HG03039 (cell line): ENCODE results near the gene SCAMP4.

Source experiments
- ATAC-seq: cut with Tn5 transposase; IDR thresholded peaks from one replicate; pipeline ENCODE4 v1.9.1; 2021; ENCODE audit warnings: mild to moderate bottlenecking, moderate library complexity; ENCODE audit not compliant: unreplicated experiment

SCAMP4 gene

DNA sequence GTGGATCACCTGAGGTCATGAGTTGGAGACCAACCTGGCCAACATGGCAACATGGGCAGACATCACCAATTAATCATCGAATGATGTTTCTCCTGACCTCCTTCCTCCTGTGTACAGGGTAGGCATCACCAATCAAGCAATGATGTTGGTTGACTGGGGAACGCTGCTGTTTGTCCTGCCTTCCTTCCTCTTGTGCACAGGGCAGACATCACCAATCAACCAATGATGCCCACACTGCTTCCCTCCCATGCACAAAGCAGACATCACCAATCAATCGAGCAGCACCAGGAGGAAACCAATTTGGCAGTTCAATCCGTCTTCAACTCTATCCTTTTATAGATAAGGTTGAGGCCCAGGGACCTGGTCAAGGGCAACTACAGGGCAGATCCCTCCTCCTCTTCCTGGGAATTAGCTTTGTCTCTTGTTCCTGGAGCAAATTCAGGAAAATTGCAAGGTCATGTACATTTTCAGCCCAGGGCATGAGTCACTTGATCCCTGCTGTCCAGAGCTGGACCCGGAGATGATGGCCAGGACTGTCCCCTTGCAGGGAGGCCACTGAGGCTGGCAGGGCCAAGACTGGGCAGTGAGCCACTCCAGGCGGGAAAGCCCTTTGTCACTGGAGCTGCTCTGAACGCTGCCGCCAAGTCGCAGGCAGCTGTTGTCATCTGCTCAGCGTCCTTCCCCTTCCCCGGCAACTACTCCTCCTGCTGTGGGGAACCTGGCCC is 30.4 kb downstream of the SCAMP4 start:
- ATAC-seq: no peak

DNA sequence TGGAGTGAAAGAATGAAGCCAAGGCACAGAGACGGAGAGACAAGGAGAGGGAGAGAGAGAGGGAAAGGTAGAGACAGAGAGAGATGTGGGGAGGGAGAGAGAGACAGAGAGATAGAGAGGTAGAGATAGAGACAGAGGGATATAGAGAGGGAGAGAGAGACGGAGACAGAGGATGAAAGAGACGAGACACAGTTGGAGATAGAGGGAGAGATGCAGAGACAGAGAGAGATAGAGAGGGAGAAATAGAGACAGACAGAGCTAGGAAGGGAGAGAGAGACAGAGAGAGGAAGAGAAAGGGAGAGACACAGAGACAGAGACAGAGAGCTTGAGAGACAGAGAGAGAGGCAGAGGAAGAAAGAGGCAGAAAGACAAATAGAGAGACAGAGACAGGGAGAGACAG is 31.2 kb downstream of the SCAMP4 start:
- ATAC-seq: no peak

DNA sequence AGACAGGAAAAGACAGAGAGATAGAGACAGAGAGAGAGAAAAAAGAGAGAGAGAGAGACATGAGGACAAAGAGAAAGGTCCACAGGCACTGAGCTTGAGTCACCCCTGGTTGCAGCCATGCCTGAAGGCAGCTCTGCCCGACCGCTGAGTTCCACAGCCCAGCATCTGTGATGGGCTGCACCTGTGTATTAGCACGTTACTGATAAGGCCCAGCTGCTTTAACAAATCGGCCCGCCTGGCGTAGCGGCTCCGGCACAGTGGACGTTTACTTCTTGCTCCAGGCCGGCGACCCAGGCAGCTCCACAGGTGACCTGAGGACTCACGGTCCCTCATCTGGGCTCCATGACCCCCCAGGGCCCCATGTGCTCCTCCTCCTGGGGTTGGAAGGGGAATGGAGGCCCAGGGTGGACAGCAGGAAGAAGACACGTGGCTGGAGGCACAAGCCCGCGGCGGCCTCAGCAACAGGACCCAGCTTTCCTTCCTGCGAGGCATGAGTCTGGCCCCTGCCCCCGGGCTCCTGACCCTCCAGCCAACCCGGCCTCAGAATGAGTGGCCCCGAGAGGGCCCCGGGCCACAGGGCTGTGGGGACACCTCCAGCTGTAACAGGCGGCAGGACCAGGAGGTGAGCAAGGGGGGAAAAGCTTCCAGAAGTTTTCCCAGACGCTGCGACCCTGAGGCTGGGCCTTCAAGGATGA is 31.9 kb downstream of the SCAMP4 start:
- no peak for ATAC-seq

DNA sequence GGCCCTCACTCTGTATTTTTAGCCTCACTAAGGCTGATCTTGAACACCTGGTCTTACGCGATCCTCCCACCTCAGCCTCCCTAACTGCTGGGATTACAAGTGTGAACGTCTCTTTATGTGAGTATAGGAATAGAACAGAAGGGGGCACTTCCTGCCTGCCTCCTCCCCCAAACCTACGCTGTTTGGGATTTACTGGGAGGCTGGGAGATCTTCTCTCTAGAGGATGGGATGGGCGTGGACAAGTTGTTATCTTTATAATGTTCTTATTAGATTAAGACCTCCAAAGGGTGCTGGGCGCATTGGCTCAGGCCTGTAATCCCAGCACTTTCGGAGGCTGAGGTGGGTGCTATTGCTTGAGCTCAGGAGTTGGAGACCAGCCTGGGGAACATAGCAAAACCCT is 32.9 kb downstream of the SCAMP4 start:
- no peak for ATAC-seq

DNA sequence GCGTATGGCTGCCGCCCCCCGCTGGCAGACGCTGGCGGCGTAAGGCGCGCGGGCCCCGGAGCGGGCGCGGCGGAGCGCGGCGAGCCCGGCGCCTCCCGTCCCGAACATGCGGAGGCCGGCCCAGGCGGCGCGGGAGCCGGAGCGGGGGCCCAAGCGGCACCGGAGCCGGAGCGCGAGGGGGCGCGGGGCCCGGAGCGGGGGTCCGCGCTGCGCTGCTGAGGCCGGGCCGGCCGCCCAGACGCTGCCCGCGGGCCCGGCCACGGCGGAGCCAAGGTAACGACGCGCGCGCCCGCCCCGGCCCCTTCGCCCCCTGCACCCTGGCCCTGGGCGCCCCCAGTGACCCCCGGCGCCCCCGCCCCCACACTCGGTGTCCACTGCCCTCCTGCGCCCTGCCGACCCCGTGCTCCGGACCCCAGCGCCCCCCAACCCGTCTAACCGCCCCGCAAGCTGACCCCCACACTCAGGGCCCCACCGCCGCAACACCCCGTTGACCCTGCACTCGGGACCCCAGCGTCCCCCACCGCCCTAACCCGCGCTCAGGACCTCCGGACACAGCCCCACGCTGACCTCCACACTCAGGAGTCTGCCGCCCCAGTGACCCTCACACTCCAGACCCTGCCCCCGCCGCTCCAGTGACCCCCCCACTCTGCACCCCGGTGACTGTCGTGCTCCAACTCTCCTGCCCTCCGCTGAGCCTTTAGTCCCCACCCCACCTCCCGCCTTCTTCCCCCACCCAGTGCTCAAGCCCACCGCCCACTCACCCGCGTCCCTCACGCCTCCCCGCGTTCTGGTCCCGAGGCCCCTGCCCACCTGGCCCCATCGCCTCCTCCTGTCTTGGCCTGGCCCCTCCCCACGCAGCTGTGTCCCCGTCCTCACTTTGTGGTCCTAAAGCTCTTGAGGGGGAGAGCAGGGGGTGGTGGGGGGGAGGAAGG is 36.2 kb downstream of the SCAMP4 start, which contains the start of gene CSNK1G2:
Gene CSNK1G2 (plus strand): TSS at position 27 of the 932 bp plus-strand sequence. CDS start 28,601 bp downstream, outside the sequence.
- ATAC-seq: peak; percentile 53

DNA sequence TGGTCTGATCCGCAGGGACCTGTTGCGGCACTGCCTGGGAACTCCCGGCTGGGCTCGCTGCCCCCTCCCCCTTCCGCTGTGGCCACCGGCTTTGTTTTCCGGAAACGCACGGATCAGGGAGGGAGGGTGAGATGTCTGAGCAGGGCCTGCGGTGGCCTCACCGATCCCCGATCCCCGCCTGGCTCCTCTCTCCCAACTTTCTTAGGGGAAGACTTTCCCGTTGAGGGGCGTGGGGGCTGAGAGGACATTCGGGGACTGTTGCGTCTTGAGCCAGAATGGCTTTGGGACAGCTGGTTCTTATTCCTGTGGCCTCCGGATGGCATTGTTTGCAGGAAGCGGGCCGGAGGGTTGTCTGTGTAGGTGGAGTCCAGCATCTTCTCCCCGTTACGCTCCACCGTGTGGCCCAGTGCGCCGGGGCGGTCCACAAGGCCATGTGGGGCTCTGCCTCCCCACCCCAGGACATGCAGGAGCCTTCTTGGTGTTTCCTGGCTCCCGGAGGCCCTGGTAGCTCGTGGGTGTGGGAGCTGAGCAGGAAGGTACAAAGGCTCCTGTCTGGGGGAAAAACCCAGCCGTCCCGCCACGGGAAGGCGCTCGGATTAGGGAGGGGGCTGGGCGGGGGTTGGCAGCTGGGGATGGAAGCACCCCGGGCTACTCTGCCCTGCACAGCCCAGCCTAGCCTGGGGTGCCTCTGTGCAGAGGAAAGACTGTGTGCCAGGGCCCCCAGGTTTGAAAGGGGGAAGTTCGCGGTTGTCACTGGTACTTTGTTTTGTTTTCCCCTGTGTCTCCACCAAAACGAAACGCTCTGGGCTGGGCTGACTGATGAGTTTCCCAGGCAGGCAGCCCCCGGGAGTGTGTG is 37.1 kb downstream of the SCAMP4 start:
- ATAC-seq: no peak

- ATAC-seq: no peak
These were observed 37.8 kb downstream of the SCAMP4 start for GRCh38 chr19:1942934-1943555.

- no peak for ATAC-seq
These were observed 38.5 kb downstream of the SCAMP4 start for GRCh38 chr19:1943661-1944087.

DNA sequence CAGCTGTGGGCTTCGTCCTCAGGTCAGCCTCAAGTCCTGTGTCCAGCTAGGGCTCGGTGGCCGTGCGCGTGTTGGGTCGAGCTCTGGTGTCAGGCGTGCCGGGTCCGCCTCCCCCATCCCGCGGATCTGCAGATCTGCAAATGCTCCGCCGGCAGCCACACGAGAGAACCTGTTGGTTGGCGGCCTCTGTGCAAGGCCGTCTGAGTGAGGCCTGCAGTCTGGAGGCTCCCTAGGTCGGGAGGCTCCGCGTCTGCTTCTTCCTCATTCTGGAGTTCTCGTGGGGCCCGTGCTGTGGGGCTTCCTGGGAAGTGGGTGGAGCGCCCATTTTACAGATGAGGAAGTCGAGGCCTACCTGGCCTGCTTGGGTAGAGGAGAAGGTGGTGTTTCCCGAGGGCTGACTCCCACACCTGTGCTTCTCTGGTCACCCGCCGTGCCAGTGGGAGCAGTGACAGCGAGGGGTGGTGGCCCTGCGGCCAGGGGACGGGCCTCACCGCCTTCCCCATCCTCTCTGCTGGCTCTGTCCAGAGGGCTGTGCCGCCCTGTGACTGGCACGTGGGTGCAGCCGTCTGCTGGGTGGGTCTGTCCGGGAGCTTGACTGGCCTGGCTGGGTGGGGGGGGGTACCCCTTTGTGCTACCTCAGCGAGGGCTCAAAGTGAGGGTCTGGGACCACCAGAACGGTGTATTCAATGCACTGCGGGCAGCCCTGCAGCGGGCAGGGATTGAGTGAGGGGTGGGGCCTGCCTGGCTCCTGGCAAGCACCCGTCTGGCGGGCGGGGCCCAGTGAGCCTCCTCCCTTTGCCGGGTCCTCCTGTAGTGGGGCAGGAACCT is 39.1 kb downstream of the SCAMP4 start:
- no peak for ATAC-seq

GRCh38 chr19:1944916-1945561 is 39.8 kb downstream of the SCAMP4 start:
- ATAC-seq: no peak

GRCh38 chr19:1945899-1946298 is 40.7 kb downstream of the SCAMP4 start:
- no peak for ATAC-seq

DNA sequence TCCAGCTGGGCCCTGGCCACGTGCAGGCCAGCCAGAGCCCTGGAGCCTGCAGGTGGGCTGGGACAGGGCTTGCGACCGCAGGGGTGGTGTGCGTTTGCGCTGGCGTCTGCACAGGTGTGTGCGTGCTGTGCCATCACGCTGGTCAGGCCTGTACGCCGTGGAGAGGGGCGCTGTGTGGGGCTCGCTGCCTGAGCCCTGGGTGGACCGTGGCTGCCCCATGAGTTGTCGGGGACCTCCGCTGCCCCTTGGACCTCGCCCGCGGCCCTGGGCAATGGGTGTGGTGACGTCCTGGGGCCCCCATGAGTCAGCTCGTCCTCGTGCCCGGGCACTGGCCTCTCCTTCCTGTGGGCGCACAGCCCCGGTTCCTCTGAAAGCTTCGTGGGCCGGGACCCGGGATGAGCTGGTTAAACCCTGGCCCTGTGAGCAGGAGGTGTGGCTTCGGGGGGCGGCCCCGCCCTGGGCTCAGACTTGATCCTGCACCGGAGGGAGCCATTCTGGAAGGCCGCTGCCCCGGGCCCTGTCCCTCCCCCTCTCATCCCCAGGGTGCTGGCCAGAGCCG is 42.5 kb downstream of the SCAMP4 start:
- no peak for ATAC-seq

DNA sequence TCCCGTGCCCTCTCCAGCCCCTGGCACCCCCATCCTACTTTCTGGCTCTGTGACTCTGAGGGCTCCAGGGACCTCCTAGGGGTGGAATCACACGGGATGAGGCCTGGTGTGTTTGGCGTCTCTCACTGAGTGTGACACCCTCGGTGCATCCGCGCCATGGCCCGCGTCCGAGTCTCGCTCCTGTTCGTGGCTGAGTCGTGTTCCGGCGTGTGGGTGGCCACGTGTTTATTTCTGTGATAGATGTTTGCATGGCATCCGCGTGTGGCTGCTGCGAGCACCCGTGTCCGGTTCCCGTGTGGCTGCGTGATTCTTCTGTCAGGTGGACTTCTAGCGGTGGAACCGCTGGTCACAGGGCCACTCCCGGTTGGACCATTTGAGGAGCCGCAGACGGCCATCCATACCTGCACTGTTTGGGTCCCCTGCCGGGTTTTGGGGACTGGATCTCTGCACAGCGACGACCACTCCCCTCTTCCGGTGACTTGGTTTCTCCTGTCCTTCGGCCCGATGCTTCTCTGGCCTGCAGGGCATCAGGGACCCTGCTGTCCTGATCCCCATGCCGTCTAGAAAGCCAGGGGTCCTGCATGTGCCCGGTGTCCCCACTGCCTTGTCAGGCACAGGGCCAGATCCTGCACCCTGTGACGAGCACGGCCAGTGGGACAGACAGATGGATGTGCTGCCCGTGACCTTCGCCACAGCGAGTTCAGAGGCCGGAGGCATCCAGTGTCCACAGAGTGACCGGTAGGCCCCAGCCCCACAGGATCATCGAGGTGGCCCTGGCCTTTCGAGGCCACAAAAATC is 44.3 kb downstream of the SCAMP4 start:
- no peak for ATAC-seq

- ATAC-seq: no peak
These were observed 45.4 kb downstream of the SCAMP4 start for GRCh38 chr19:1950640-1951039.

GRCh38 chr19:1952635-1953034 is 47.4 kb downstream of the SCAMP4 start:
- no peak for ATAC-seq

DNA sequence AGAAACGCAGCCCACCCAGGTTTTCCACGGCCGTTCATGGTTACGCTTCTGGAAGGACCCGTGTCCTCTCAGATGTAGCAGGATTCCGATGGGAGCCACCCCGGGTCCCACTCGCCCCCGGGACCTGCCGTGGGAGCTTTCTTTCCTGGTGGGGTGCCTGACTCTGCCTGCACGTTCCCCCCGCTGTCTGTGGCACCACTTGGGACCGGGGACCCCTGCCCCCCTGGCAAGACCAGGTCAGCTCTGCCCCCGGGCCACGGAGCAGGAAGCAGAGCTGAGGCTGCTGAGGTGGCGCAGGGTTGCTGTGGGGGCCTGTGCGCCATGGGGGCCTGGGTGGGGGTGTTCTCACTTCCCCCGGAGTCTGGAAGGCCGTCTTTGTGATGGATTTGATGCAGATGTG is 47.8 kb downstream of the SCAMP4 start:
- no peak for ATAC-seq

DNA sequence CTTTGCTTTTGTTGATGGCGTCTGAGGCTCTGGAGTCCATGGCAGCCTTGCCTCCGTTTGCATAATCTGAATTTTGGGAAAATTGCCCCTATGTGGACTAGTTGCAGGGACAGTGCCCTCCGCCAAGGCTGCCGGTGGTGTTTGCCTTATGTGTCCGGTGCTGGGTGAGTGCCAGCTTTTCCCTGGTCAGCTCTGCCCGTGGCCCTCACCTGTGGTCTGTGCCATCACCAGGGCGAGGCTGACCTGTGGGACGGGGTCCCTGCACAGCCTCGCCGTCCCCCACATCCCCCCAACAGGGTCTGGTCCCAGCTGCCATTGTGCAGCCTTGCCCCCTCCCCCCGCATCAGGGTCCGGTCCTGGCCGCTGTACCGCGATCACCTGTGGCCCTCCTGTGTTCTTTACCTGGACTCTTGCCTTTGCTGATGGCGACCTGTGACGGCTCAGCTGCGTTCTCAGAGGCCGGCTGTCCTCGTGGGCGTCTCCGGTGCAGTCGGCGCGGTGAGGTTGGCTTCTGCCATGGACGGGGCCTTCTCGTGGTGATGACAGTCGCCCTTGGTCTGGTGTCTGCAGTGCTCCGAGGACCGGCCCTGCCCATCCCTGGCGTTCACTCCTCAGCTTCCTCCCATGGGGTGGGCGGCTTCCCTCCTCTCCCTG is 48.4 kb downstream of the SCAMP4 start:
- no peak for ATAC-seq
